PC-9 (cell line): Measurements from ENCODE around the gene POLRMT. TPM values are rescaled to one million over a fixed set of nuclear protein-coding genes. Genes with fewer than 3 reads are reported as not detected.

Experiments used
- BruUV-seq: library from RNA; stranded (reverse); fragments of 400-500 nt; replicated peaks from 2 replicates; lab custom pipeline; 2021; lab: Mats Ljungman, UMichigan
- CTCF ChIA-PET: fragments of 300-600 bp; sonication (Branson Sonifier 250); formaldehyde crosslinking; loops from one replicate; lab custom pipeline; 2022; ENCODE audit warnings: antibody characterized with exemption; lab: Charles Lee
- POLR2A ChIA-PET: fragments of 300-600 bp; sonication (Branson Sonifier 250); formaldehyde crosslinking; loops from one replicate; lab custom pipeline; 2022; ENCODE audit warnings: antibody characterized with exemption; ENCODE audit not compliant: unreplicated experiment; lab: Charles Lee
- DNase-seq, 2 experiments: peaks; one replicate each; pipeline versions ENCODE4 v3.0.0 to v3.0.0-alpha.2; 2015 to 2022; ENCODE audit warnings: mixed read lengths in 1 of 2
- H2AFZ ChIP-seq: fragments of 200-600 bp; sonication (generic); 2 replicates; pipeline ENCODE4 v1.8.1; 2017; ENCODE audit warnings: antibody characterized with exemption
- H3F3A ChIP-seq: fragments of 200-600 bp; sonication (generic); 2 replicates; pipeline ENCODE4 v1.8.1; 2017; ENCODE audit warnings: antibody characterized with exemption, mild to moderate bottlenecking, low read depth; ENCODE audit not compliant: insufficient read depth
- H3K27ac ChIP-seq: fragments of 200-600 bp; sonication (generic); 2 replicates; pipeline ENCODE4 v1.6.1; 2016; ENCODE audit warnings: mixed run types
- H3K27me3 ChIP-seq: fragments of 200-600 bp; sonication (generic); 2 replicates; pipeline ENCODE4 v1.6.1; 2016; ENCODE audit warnings: low read depth, mixed run types; ENCODE audit not compliant: insufficient read depth
- H3K36me3 ChIP-seq: fragments of 200-600 bp; sonication (generic); 2 replicates; pipeline ENCODE4 v1.6.1; 2016; ENCODE audit warnings: low read depth, mixed run types
- H3K4me1 ChIP-seq: fragments of 200-600 bp; sonication (generic); replicated peaks from 2 replicates; pipeline ENCODE4 v1.6.1; 2016; ENCODE audit warnings: mixed run types; ENCODE audit not compliant: insufficient read depth
- H3K4me2 ChIP-seq: fragments of 200-600 bp; sonication (generic); 2 replicates; pipeline ENCODE4 v1.6.1; 2017; ENCODE audit warnings: mixed run types
- H3K4me3 ChIP-seq: fragments of 200-600 bp; sonication (generic); 2 replicates; pipeline ENCODE4 v1.6.1; 2016; ENCODE audit warnings: mixed run types
- H3K79me2 ChIP-seq: fragments of 200-600 bp; sonication (generic); 2 replicates; pipeline ENCODE4 v1.6.1; 2017; ENCODE audit warnings: low read depth, mixed run types
- H3K9me2 ChIP-seq: fragments of 200-600 bp; sonication (generic); 2 replicates; pipeline ENCODE4 v1.8.1; 2017; ENCODE audit warnings: mild to moderate bottlenecking; ENCODE audit not compliant: insufficient read depth
- H3K9me3 ChIP-seq: fragments of 200-600 bp; sonication (generic); 2 replicates; pipeline ENCODE4 v1.8.1; 2016; ENCODE audit warnings: low read depth; ENCODE audit not compliant: insufficient read depth
- H4K20me1 ChIP-seq: fragments of 200-600 bp; sonication (generic); 2 replicates; pipeline ENCODE4 v1.8.1; 2017; ENCODE audit not compliant: insufficient read depth
- CTCF ChIP-seq: fragments of 200-600 bp; sonication (generic); conservative IDR thresholded peaks from 2 replicates; pipeline ENCODE4 v1.6.1; 2017; ENCODE audit warnings: mixed run types, antibody characterized with exemption, mild to moderate bottlenecking, moderate library complexity
- EZH2 ChIP-seq: fragments of 200-600 bp; sonication (generic); IDR thresholded peaks from 2 replicates; pipeline ENCODE4 v1.8.0; 2017; ENCODE audit warnings: antibody characterized with exemption, low read depth
- intact Hi-C: fragments of 100-400 bp; cut with micrococcal nuclease; formaldehyde crosslinking; loops from one replicate; pipeline ENCODE4 v1.10.0; 2022; ENCODE audit not compliant: unreplicated experiment
- total RNA-seq: library from RNA; stranded (reverse); gene quantifications from 2 replicates; pipeline ENCODE4 v1.2.3, GENCODE V29; 2021

POLRMT gene
- total RNA-seq, 1 experiment from 2014 or later, result 46.4 TPM

GRCh38 chr19:646779-647565, 13.6 kb upstream of the POLRMT start:
- TF ChIP-seq EZH2, result no peak
- TF ChIP-seq CTCF, result no peak
- Histone ChIP-seq H3K36me3 (no peaks in the 10 kb centered on the region), H2AFZ (no peak overlapping the region), H3K4me2 (no peak overlapping the region), H3K4me1 (no peaks in the 10 kb centered on the region), H4K20me1 (peaks cover 11% of the 10 kb centered on the region; the same call in 1 of the 2 replicates), H3K27me3 (no peaks in the 10 kb centered on the region), H3K4me3 (no peak overlapping the region), H3K79me2 (no peaks in the 10 kb centered on the region), H3K9me3 (no peaks in the 10 kb centered on the region), H3K9me2 (no peaks in the 10 kb centered on the region), H3F3A (peaks cover 6% of the 10 kb centered on the region; the same call in 1 of the 2 replicates), H3K27ac (no peak overlapping the region)
- no peak for DNase-seq
- ChIA-PET CTCF (no interaction called here), POLR2A (no interaction called here)
- BruUV-seq, result no TSS peak
- intact Hi-C loops, result no loop called here

GRCh38 chr19:645912-646778, 12.8 kb upstream of the POLRMT start:
- H3K79me2 ChIP-seq, result no peaks in the 10 kb centered on the region
- no peak overlapping the region for H3K27ac ChIP-seq
- no peak for DNase-seq
- H4K20me1 ChIP-seq, result peaks cover 5% of the 10 kb centered on the region; the same call in 1 of the 2 replicates
- H3F3A ChIP-seq, result peaks cover 6% of the 10 kb centered on the region; the same call in 1 of the 2 replicates
- H3K4me3 ChIP-seq, result no peak overlapping the region
- CTCF ChIA-PET, result no interaction called here
- no peaks in the 10 kb centered on the region for H3K9me3 ChIP-seq
- no peaks in the 10 kb centered on the region for H3K4me1 ChIP-seq
- H3K4me2 ChIP-seq, result no peak overlapping the region
- TF ChIP-seq CTCF (no peak), EZH2 (no peak)
- no peak overlapping the region for H2AFZ ChIP-seq
- BruUV-seq, result no TSS peak
- POLR2A ChIA-PET, result no interaction called here
- no peaks in the 10 kb centered on the region for H3K27me3 ChIP-seq
- H3K36me3 ChIP-seq, result no peaks in the 10 kb centered on the region
- H3K9me2 ChIP-seq, result no peaks in the 10 kb centered on the region
- intact Hi-C loops, result no loop called here

- no TSS peak for BruUV-seq
- Histone ChIP-seq H3K4me3 (no peak overlapping the region), H3K9me2 (no peaks in the 10 kb centered on the region), H3F3A (peaks cover 6% of the 10 kb centered on the region; the same call in 1 of the 2 replicates), H3K9me3 (no peaks in the 10 kb centered on the region), H3K27ac (no peak overlapping the region), H3K79me2 (no peaks in the 10 kb centered on the region), H3K4me2 (no peak overlapping the region), H3K27me3 (no peaks in the 10 kb centered on the region), H2AFZ (no peak overlapping the region), H4K20me1 (0 out of 2 replicates have a peak, but pooled peaks cover 4% of the 10 kb centered on the region), H3K36me3 (no peaks in the 10 kb centered on the region), H3K4me1 (no peaks in the 10 kb centered on the region)
- no peak for TF ChIP-seq CTCF
- no peak for TF ChIP-seq EZH2
- no peak for DNase-seq
- ChIA-PET POLR2A (no interaction called here), CTCF (no interaction called here)
- intact Hi-C loops, result no loop called here
Observed at GRCh38 chr19:644789-645188, 11.5 kb upstream of the POLRMT start.
